HepG2 (cell line): ENCODE results near the gene AGER. TPM values are rescaled to one million over a fixed set of nuclear protein-coding genes. Genes with fewer than 3 reads are reported as not detected.

Experiments used
- ARNTL ChIP-seq: sonication (generic); formaldehyde crosslinking; IDR thresholded peaks from 2 replicates; pipeline ENCODE4 v1.4.0; 2020; ENCODE audit warnings: mild to moderate bottlenecking, missing genetic modification reagents
- ETV6 ChIP-seq: sonication (generic); formaldehyde crosslinking; conservative IDR thresholded peaks from 2 replicates; pipeline ENCODE4 v1.4.0; 2020; ENCODE audit warnings: missing genetic modification reagents
- GTF2F1 ChIP-seq: fragments of 150-350 bp; IDR thresholded peaks from 2 replicates; pipeline ENCODE4 v1.6.1; 2014; ENCODE audit warnings: low read length
- HHEX ChIP-seq: IDR thresholded peaks from 2 replicates; pipeline ENCODE4 v1.6.1; 2016; ENCODE audit warnings: control low read depth
- KAT8 ChIP-seq: IDR thresholded peaks from 2 replicates; pipeline ENCODE4 v1.6.1; 2016; ENCODE audit warnings: missing genetic modification reagents, missing compliant biosample characterization
- NFE2 ChIP-seq: sonication (generic); formaldehyde crosslinking; IDR thresholded peaks from 2 replicates; pipeline ENCODE4 v1.4.0; 2020; ENCODE audit warnings: missing genetic modification reagents
- NFE2L2 ChIP-seq: fragments of 150-350 bp; IDR thresholded peaks from 2 replicates; pipeline ENCODE4 v1.6.1; 2014; ENCODE audit warnings: low read length
- PHB2 ChIP-seq: fragments of 450-650 bp; IDR thresholded peaks from 2 replicates; pipeline ENCODE4 v1.6.1; 2018; ENCODE audit not compliant: partially characterized antibody
- PHF20 ChIP-seq: sonication (generic); formaldehyde crosslinking; IDR thresholded peaks from 2 replicates; pipeline ENCODE4 v1.5.0; 2020; ENCODE audit warnings: mild to moderate bottlenecking, missing genetic modification reagents
- RXRB ChIP-seq: IDR thresholded peaks from 2 replicates; pipeline ENCODE4 v1.6.1; 2016; ENCODE audit warnings: borderline replicate concordance, missing genetic modification reagents, missing compliant biosample characterization
- TAF1 ChIP-seq: sonication (generic); formaldehyde crosslinking; IDR thresholded peaks from 2 replicates; pipeline ENCODE4 v1.4.0; 2020; ENCODE audit warnings: missing genetic modification reagents
- TARDBP ChIP-seq: sonication (generic); formaldehyde crosslinking; IDR thresholded peaks from 2 replicates; pipeline ENCODE4 v1.8.0; 2022; ENCODE audit warnings: mild to moderate bottlenecking, missing genetic modification reagents
- ZFX ChIP-seq: sonication (generic); formaldehyde crosslinking; IDR thresholded peaks from 2 replicates; pipeline ENCODE4 v1.4.0; 2020; ENCODE audit warnings: mild to moderate bottlenecking, low read depth, missing genetic modification reagents, moderate library complexity
- ZNF563 ChIP-seq: sonication (generic); formaldehyde crosslinking; IDR thresholded peaks from 2 replicates; pipeline ENCODE4 v1.8.0; 2022; ENCODE audit warnings: mild to moderate bottlenecking, moderate library complexity, missing genetic modification reagents
- ZNF577 ChIP-seq: sonication (generic); formaldehyde crosslinking; IDR thresholded peaks from 2 replicates; pipeline ENCODE4 v1.4.0; 2020; ENCODE audit warnings: mild to moderate bottlenecking, low read depth, missing genetic modification reagents, borderline replicate concordance
- ZNF768 ChIP-seq: sonication (generic); formaldehyde crosslinking; IDR thresholded peaks from 2 replicates; pipeline ENCODE4 v1.4.0; 2020; ENCODE audit warnings: missing genetic modification reagents
- ZNF891 ChIP-seq: sonication (generic); formaldehyde crosslinking; IDR thresholded peaks from 2 replicates; pipeline ENCODE4 v1.5.0; 2020; ENCODE audit warnings: mild to moderate bottlenecking, missing genetic modification reagents
- ZSCAN20 ChIP-seq: sonication (generic); formaldehyde crosslinking; IDR thresholded peaks from 2 replicates; pipeline ENCODE4 v1.4.0; 2020; ENCODE audit warnings: missing genetic modification reagents, mild to moderate bottlenecking, borderline replicate concordance
- polyA plus RNA-seq, 8 experiments: library from polyadenylated mRNA; depleted of rRNA in 3 of 8; stranded (reverse) in 7 of 8; unstranded in 1 of 8; fragments of >200 nt; fragmentation: Illumina TruSeq in 4 of 8; extraction: Trizol in 4 of 8; gene quantifications; 2 replicates each; pipeline versions ENCODE4 v1.2.1 to v1.2.3, GENCODE V29; 2011 to 2016; ENCODE audit warnings: low read depth in 4 of 8, missing spikeins in 1 of 8, mixed read lengths in 1 of 8; ENCODE audit not compliant: insufficient read depth in 1 of 8
- total RNA-seq, 5 experiments: library from RNA; depleted of rRNA; stranded (reverse); fragments of >200 nt; fragmentation: Illumina TruSeq; extraction: Trizol; gene quantifications; 2 replicates each; pipeline ENCODE4 v1.2.3, GENCODE V29; 2016; ENCODE audit warnings: low read depth in 1 of 5
- TF ChIP-seq, protein P1 (sequence below), 2 experiments: sonication (generic) in 1 of 2; formaldehyde crosslinking in 1 of 2; IDR thresholded peaks; 2 replicates each; pipeline versions ENCODE4 v1.6.1 to v1.9.0; 2014 to 2022; ENCODE audit warnings: antibody characterized with exemption in 1 of 2, borderline replicate concordance in 1 of 2, inconsistent platforms in 1 of 2, low read depth in 1 of 2, missing genetic modification reagents in 1 of 2
- TF ChIP-seq, protein P2 (sequence below): sonication (generic); formaldehyde crosslinking; IDR thresholded peaks from 2 replicates; pipeline ENCODE4 v1.4.0; 2020; ENCODE audit warnings: missing genetic modification reagents
- TF ChIP-seq, protein P3 (sequence below), 2 experiments: sonication (generic) in 1 of 2; formaldehyde crosslinking in 1 of 2; IDR thresholded peaks; 2 replicates each; pipeline versions ENCODE4 v1.4.0 to v1.6.1; 2018 to 2020; ENCODE audit warnings: missing genetic modification reagents in 2 of 2, borderline replicate concordance in 1 of 2, low read depth in 1 of 2, mild to moderate bottlenecking in 1 of 2, missing biosample characterization in 1 of 2

Gene AGER
- total and polyA plus RNA-seq, 2 of the 13 experiments (the other 11 are each of a cell fraction or from before 2014, with no cell fraction given): 1.9 to 5.1 TPM

DNA sequence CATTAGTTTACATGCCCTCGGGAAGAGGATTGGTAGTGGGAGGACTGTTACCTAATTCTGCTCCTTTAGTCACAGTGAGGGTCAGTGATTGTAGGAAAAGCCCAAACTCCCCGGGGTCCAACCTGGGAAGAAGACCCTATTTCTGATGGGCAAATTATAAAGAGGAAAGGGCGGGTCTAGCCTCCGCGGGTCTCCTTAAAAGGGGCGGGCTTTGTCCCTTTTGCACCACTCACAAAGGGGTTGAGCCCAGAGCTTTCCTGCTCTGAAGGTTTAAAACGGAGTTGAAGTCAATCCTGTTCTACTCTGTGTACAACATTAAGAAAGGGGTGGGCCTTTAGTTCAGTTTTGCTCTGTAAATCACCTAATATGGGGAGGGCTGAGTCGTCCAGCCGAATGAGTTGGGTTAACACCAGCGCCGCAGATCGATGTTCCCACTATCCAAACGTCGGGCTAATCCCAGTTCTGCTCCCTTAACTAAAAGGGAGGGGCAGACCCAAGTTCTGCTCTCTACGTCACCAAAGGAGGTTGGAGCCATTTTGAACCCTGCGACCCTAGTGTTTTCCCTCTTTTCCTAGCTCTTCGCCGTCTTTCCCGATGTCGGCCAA is 6.8 kb downstream of the AGER start (continued):
- TF ChIP-seq, protein P1, sequence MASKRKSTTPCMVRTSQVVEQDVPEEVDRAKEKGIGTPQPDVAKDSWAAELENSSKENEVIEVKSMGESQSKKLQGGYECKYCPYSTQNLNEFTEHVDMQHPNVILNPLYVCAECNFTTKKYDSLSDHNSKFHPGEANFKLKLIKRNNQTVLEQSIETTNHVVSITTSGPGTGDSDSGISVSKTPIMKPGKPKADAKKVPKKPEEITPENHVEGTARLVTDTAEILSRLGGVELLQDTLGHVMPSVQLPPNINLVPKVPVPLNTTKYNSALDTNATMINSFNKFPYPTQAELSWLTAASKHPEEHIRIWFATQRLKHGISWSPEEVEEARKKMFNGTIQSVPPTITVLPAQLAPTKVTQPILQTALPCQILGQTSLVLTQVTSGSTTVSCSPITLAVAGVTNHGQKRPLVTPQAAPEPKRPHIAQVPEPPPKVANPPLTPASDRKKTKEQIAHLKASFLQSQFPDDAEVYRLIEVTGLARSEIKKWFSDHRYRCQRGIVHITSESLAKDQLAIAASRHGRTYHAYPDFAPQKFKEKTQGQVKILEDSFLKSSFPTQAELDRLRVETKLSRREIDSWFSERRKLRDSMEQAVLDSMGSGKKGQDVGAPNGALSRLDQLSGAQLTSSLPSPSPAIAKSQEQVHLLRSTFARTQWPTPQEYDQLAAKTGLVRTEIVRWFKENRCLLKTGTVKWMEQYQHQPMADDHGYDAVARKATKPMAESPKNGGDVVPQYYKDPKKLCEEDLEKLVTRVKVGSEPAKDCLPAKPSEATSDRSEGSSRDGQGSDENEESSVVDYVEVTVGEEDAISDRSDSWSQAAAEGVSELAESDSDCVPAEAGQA (IDR thresholded peaks at IDR 0.05; ENCODE audit: low read depth): no peak
- TF ChIP-seq, protein P1 (CRISPR knock-in tag; IDR thresholded peaks at IDR 0.05; ENCODE audit: borderline replicate concordance): no peak
- TF ChIP-seq ZFX (0 out of 2 replicates have a peak, but pooled peaks have one; percentile 13), PHF20 (CRISPR knock-in tag) (peak; percentile 53), NFE2L2 (no peak), HHEX (CRISPR knock-in tag) (0 out of 2 replicates have a peak, but pooled peaks have one; percentile 3), KAT8 (CRISPR knock-in tag) (peak; percentile 18; the same call in 1 of the 2 replicates), ZNF891 (CRISPR knock-in tag) (peak; percentile 18; the same call in 1 of the 2 replicates), TARDBP (0 out of 2 replicates have a peak, but pooled peaks have one; percentile 49), PHB2 (no peak), TAF1 (CRISPR knock-in tag) (peak; percentile 51; the same call in 1 of the 2 replicates), NFE2 (CRISPR knock-in tag) (no peak), ZNF768 (CRISPR knock-in tag) (no peak), RXRB (CRISPR knock-in tag) (peak; percentile 30; the same call in 1 of the 2 replicates), ZSCAN20 (no peak), ARNTL (CRISPR knock-in tag) (no peak), GTF2F1 (0 out of 2 replicates have a peak, but pooled peaks have one; percentile 14), ZNF563 (CRISPR knock-in tag) (peak; percentile 63), ETV6 (no peak), ZNF577 (peak; percentile 76; the same call in 1 of the 2 replicates)
- TF ChIP-seq, protein P2, sequence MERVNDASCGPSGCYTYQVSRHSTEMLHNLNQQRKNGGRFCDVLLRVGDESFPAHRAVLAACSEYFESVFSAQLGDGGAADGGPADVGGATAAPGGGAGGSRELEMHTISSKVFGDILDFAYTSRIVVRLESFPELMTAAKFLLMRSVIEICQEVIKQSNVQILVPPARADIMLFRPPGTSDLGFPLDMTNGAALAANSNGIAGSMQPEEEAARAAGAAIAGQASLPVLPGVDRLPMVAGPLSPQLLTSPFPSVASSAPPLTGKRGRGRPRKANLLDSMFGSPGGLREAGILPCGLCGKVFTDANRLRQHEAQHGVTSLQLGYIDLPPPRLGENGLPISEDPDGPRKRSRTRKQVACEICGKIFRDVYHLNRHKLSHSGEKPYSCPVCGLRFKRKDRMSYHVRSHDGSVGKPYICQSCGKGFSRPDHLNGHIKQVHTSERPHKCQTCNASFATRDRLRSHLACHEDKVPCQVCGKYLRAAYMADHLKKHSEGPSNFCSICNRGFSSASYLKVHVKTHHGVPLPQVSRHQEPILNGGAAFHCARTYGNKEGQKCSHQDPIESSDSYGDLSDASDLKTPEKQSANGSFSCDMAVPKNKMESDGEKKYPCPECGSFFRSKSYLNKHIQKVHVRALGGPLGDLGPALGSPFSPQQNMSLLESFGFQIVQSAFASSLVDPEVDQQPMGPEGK (CRISPR knock-in tag): 0 out of 2 replicates have a peak, but pooled peaks have one; percentile 6
- TF ChIP-seq, protein P3, sequence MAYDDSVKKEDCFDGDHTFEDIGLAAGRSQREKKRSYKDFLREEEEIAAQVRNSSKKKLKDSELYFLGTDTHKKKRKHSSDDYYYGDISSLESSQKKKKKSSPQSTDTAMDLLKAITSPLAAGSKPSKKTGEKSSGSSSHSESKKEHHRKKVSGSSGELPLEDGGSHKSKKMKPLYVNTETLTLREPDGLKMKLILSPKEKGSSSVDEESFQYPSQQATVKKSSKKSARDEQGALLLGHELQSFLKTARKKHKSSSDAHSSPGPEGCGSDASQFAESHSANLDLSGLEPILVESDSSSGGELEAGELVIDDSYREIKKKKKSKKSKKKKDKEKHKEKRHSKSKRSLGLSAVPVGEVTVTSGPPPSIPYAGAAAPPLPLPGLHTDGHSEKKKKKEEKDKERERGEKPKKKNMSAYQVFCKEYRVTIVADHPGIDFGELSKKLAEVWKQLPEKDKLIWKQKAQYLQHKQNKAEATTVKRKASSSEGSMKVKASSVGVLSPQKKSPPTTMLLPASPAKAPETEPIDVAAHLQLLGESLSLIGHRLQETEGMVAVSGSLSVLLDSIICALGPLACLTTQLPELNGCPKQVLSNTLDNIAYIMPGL (CRISPR knock-in tag; IDR thresholded peaks at IDR 0.05; ENCODE audit: borderline replicate concordance in 1 of 2, low read depth in 1 of 2): peak; percentile 11 to 51; a peak in 2 of 4 replicates
